H9 (cell line): ENCODE data around the gene GCHFR. TPM values are rescaled to one million over a fixed set of nuclear protein-coding genes. Genes with fewer than 3 reads are reported as not detected.

Source experiments
- DNase-seq: peaks from one replicate; pipeline ENCODE4 v3.0.0-alpha.2; 2017
- H2AFZ ChIP-seq: one replicate; pipeline ENCODE4 v1.6.1; 2013; ENCODE audit warnings: mild to moderate bottlenecking, low read length, control low read depth, moderate library complexity
- H2AK5ac ChIP-seq: 2 replicates; pipeline ENCODE4 v1.6.1; 2013; ENCODE audit warnings: low read length, control low read depth, mixed read lengths; ENCODE audit not compliant: insufficient read length
- H2BK120ac ChIP-seq: one replicate; pipeline ENCODE4 v1.6.1; 2013; ENCODE audit warnings: low read depth, mild to moderate bottlenecking, low read length, control low read depth, inconsistent platforms; ENCODE audit not compliant: poor library complexity, severe bottlenecking
- H2BK12ac ChIP-seq: 2 replicates; pipeline ENCODE4 v1.6.1; 2013; ENCODE audit warnings: low read length, control low read depth, mixed read lengths, low read depth; ENCODE audit not compliant: insufficient read length
- H2BK15ac ChIP-seq: 2 replicates; pipeline ENCODE4 v1.6.1; 2013; ENCODE audit warnings: low read depth, low read length, control low read depth
- H2BK20ac ChIP-seq: one replicate; pipeline ENCODE4 v1.6.1; 2013; ENCODE audit warnings: low read depth, mild to moderate bottlenecking, low read length, control low read depth, inconsistent platforms; ENCODE audit not compliant: poor library complexity, severe bottlenecking
- H2BK5ac ChIP-seq: 2 replicates; pipeline ENCODE4 v1.6.1; 2013; ENCODE audit warnings: low read length, control low read depth, mixed read lengths; ENCODE audit not compliant: insufficient read length
- H3K14ac ChIP-seq: 2 replicates; pipeline ENCODE4 v1.6.1; 2013; ENCODE audit warnings: low read length, control low read depth; ENCODE audit not compliant: insufficient read depth
- H3K18ac ChIP-seq: 2 replicates; pipeline ENCODE4 v1.6.1; 2013; ENCODE audit warnings: low read depth, mild to moderate bottlenecking, mixed read lengths, low read length, control low read depth; ENCODE audit not compliant: insufficient read length
- H3K23ac ChIP-seq: 2 replicates; pipeline ENCODE4 v1.6.1; 2013; ENCODE audit warnings: low read length, control low read depth, mixed read lengths, low read depth; ENCODE audit not compliant: insufficient read length
- H3K23me2 ChIP-seq: 2 replicates; pipeline ENCODE4 v1.6.1; 2013; ENCODE audit warnings: low read depth, mild to moderate bottlenecking, mixed read lengths, low read length, control low read depth; ENCODE audit not compliant: insufficient read length, poor library complexity, severe bottlenecking
- H3K27ac ChIP-seq: 2 replicates; pipeline ENCODE4 v1.5.1; 2013; ENCODE audit warnings: low read length, control low read depth, mixed read lengths, low read depth; ENCODE audit not compliant: insufficient read length
- H3K27me3 ChIP-seq: 2 replicates; pipeline ENCODE4 v1.6.1; 2013; ENCODE audit warnings: low read length, control low read depth, inconsistent platforms; ENCODE audit not compliant: insufficient read depth
- H3K4ac ChIP-seq: 2 replicates; pipeline ENCODE4 v1.6.1; 2013; ENCODE audit warnings: low read depth, mild to moderate bottlenecking, control low read depth, inconsistent platforms, low read length, moderate library complexity
- H3K4me1 ChIP-seq: 2 replicates; pipeline ENCODE4 v1.6.1; 2013; ENCODE audit warnings: low read length, control low read depth, inconsistent platforms; ENCODE audit not compliant: insufficient read depth
- H3K4me2 ChIP-seq: 2 replicates; pipeline ENCODE4 v1.6.1; 2013; ENCODE audit warnings: low read length, control low read depth, mixed read lengths; ENCODE audit not compliant: insufficient read length, insufficient read depth
- H3K56ac ChIP-seq: 2 replicates; pipeline ENCODE4 v1.6.1; 2013; ENCODE audit warnings: low read depth, mild to moderate bottlenecking, mixed read lengths, low read length, control low read depth; ENCODE audit not compliant: insufficient read length
- H3K79me1 ChIP-seq: 2 replicates; pipeline ENCODE4 v1.6.1; 2013; ENCODE audit warnings: low read depth, mild to moderate bottlenecking, moderate library complexity, low read length, control low read depth, inconsistent platforms; ENCODE audit not compliant: insufficient read depth, poor library complexity, severe bottlenecking
- H3K79me2 ChIP-seq: 2 replicates; pipeline ENCODE4 v1.6.1; 2013; ENCODE audit warnings: low read length, control low read depth, inconsistent platforms; ENCODE audit not compliant: insufficient read depth
- H3K9ac ChIP-seq: 2 replicates; pipeline ENCODE4 v1.6.1; 2013; ENCODE audit warnings: low read length, control low read depth, mixed read lengths; ENCODE audit not compliant: insufficient read length; ENCODE audit errors: extremely low read depth
- H3K9me3 ChIP-seq: one replicate; pipeline ENCODE4 v1.6.1; 2013; ENCODE audit warnings: low read depth, low read length, inconsistent platforms; ENCODE audit not compliant: control insufficient read depth
- H3T11ph ChIP-seq: one replicate; pipeline ENCODE4 v1.6.1; 2013; ENCODE audit warnings: mild to moderate bottlenecking, low read length, control low read depth, inconsistent platforms
- H4K20me1 ChIP-seq: one replicate; pipeline ENCODE4 v1.6.1; 2013; ENCODE audit not compliant: control insufficient read depth, insufficient read length, insufficient read depth
- H4K5ac ChIP-seq: 2 replicates; pipeline ENCODE4 v1.6.1; 2013; ENCODE audit warnings: low read depth, mild to moderate bottlenecking, mixed read lengths, low read length, control low read depth; ENCODE audit not compliant: insufficient read length
- H4K8ac ChIP-seq: replicated peaks from 2 replicates; pipeline ENCODE4 v1.6.1; 2013; ENCODE audit warnings: low read length, control low read depth, mixed read lengths, low read depth; ENCODE audit not compliant: insufficient read length
- H4K91ac ChIP-seq: 2 replicates; pipeline ENCODE4 v1.6.1; 2013; ENCODE audit warnings: low read depth, mild to moderate bottlenecking, moderate library complexity, mixed read lengths, low read length, control low read depth; ENCODE audit not compliant: insufficient read length
- H3K27ac Mint-ChIP-seq, 3 experiments: 2 replicates in 2 of 3; 3 replicates in 1 of 3; pipeline ENCODE4 v1.8.0; 2020 to 2021; ENCODE audit warnings: mixed read lengths in 3 of 3, mild to moderate bottlenecking in 1 of 3, moderate library complexity in 1 of 3
- H3K27me3 Mint-ChIP-seq: 2 replicates; pipeline ENCODE4 v1.8.0; 2021; ENCODE audit warnings: low read depth, mild to moderate bottlenecking, moderate library complexity, mixed read lengths
- H3K36me3 Mint-ChIP-seq, 3 experiments: 2 replicates in 2 of 3; 3 replicates in 1 of 3; pipeline ENCODE4 v1.8.0; 2020 to 2021; ENCODE audit warnings: low read depth in 3 of 3, mixed read lengths in 3 of 3; ENCODE audit not compliant: insufficient read depth in 1 of 3
- H3K4me1 Mint-ChIP-seq, 2 experiments: 2 replicates each; pipeline ENCODE4 v1.8.0; 2020; ENCODE audit warnings: mixed read lengths in 2 of 2
- H3K4me3 Mint-ChIP-seq, 2 experiments: 2 replicates in 1 of 2; 3 replicates in 1 of 2; pipeline ENCODE4 v1.8.0; 2020 to 2021; ENCODE audit warnings: mild to moderate bottlenecking in 2 of 2, mixed read lengths in 2 of 2, moderate library complexity in 1 of 2
- H3K9me3 Mint-ChIP-seq, 2 experiments: 2 replicates in 1 of 2; 3 replicates in 1 of 2; pipeline ENCODE4 v1.8.0; 2020; ENCODE audit warnings: mild to moderate bottlenecking in 2 of 2, mixed read lengths in 2 of 2, moderate library complexity in 1 of 2
- CTCF ChIP-seq: fragments of 200-600 bp; sonication (generic); conservative IDR thresholded peaks from 3 replicates; pipeline ENCODE4 v1.8.0; 2021; ENCODE audit warnings: antibody characterized with exemption, mild to moderate bottlenecking
- WGBS: extraction: QIAGEN DNeasy Blood & Tissue Kit; methylation state at CpG from one replicate; pipeline ENCODE4 v1.1.7; 2013; ENCODE audit warnings: missing lambda C conversion rate, low lambda C conversion rate, mixed read lengths; ENCODE audit not compliant: insufficient read length; ENCODE audit errors: extremely low coverage; 5-methylcytosine and 5-hydroxymethylcytosine counted together
- total RNA-seq: library from RNA; stranded (reverse); gene quantifications from 2 replicates; pipeline ENCODE4 v1.2.1, GENCODE V29; 2021

Gene GCHFR
- total RNA-seq, 1 experiment from 2014 or later = 37.0 TPM

DNA sequence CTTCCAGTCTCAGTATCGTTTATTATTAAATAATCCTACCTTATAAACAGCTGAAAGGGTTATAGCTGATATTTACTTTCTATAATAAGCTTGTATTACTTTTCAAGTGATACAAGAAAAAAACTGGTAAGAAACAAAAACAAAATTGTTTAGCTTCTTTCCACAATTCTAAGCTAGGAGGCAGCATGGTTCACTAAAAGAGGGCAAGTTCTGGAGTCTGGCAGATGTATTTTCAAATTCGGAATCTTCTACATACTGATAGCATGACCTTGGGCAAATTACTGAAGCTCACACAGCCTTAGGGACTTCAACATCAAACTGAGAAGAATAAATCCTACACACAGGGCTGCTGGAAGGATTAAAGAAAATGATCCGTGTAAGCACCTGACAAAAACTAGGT is 21.3 kb downstream of the GCHFR start:
- H3K4me1 ChIP-seq = peaks cover 9% of the 10 kb centered on the region; the same call in 1 of the 2 replicates
- peak overlapping the region in 1 of 3 experiments; percentile 33; a peak in 1 of 7 replicates for H3K27ac Mint-ChIP-seq
- peaks cover 0 to 4% (median 0%) of the 10 kb centered on the region in 3 experiments; a peak in 2 of 7 replicates for H3K36me3 Mint-ChIP-seq
- H2BK120ac ChIP-seq = no peak overlapping the region
- no peaks in the 10 kb centered on the region for H3K27me3 ChIP-seq
- H3K79me1 ChIP-seq = peaks cover 4% of the 10 kb centered on the region
- no peak overlapping the region for H2BK15ac ChIP-seq
- H3K4me2 ChIP-seq = no peak overlapping the region
- no peaks in the 10 kb centered on the region for H4K20me1 ChIP-seq
- no peak overlapping the region for H2BK12ac ChIP-seq
- no CpG with 5 or more reads among the region's 3 CpGs for WGBS
- peak overlapping the region; percentile 61 for H4K91ac ChIP-seq
- no peak overlapping the region for H3K23ac ChIP-seq
- H3K27me3 Mint-ChIP-seq = no peaks in the 10 kb centered on the region
- TF ChIP-seq CTCF = no peak; the same call in 2 of the 3 replicates
- no peak for DNase-seq
- H3K23me2 ChIP-seq = no peaks in the 10 kb centered on the region
- no peaks in the 10 kb centered on the region for H3K9me3 ChIP-seq
- H3T11ph ChIP-seq = no peak overlapping the region
- no peak overlapping the region for H3K56ac ChIP-seq
- no peaks in the 10 kb centered on the region for H3K9me3 Mint-ChIP-seq
- H3K18ac ChIP-seq = peak overlapping the region; percentile 78
- no peak overlapping the region for H2BK5ac ChIP-seq
- no peak overlapping the region for H3K4me3 Mint-ChIP-seq
- no peak overlapping the region for H3K27ac ChIP-seq
- no peak overlapping the region for H3K14ac ChIP-seq
- no peak overlapping the region for H2BK20ac ChIP-seq
- H2AK5ac ChIP-seq = peak overlapping the region; percentile 85
- peaks cover 49 to 53% of the 10 kb centered on the region in 2 experiments for H3K4me1 Mint-ChIP-seq
- H4K5ac ChIP-seq = no peak overlapping the region
- H3K79me2 ChIP-seq = no peaks in the 10 kb centered on the region
- H4K8ac ChIP-seq = no peak overlapping the region
- H2AFZ ChIP-seq = no peak overlapping the region
- H3K9ac ChIP-seq = no peak overlapping the region
- H3K4ac ChIP-seq = no peak overlapping the region
